NOMO-1 treated with dmso at 0.1 percent for 144 hours (cell line): ENCODE data around the gene FBN3.
"Not testable (repeated sequence)": the region's sequence is repeated elsewhere in the genome, so short reads cannot be mapped to it uniquely, and the experiment has no call there.

ENCODE experiments used
- DNase-seq: peaks from one replicate; lab custom pipeline; 2025; ENCODE audit not compliant: unreplicated experiment; lab: John Stamatoyannopoulos, UW

Gene FBN3

GRCh38 chr19:8064911-8065874 lies 84.2 kb downstream of the FBN3 start:
- no peak for DNase-seq

DNA sequence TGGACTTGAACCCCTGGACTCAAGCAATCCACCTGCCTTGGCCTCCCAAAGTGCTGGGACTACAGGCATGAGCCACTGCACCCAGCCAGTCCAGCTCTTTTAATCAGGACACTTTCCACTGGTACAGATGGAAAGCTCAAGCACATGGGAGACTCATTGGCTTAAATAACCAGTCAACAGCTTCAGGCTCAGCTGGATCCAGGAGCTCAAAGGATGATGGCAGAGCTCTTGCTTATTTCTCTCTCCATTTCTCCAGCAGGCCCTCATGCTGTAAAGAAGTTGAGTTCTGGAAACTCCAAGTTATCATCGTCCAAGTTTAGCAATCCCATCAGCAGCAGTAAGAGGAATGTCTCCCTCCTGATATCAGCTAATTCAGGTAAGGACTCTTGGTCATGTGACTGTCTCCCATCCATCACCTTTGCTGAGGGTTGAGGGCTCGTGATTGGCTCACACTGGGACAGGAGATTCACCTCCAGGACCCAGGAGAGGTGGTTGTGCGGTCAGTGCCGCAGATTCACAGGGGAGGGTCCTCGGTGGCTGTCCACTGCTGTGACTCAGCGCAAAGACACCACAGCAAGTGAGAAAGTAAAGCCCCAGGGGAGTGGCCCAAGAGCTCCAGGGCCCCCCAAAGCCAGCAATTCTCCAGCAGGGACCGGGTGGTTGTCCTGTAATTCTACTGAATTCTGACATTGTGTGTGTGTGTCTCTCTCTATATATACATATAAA lies 91.7 kb downstream of the FBN3 start:
- no peak for DNase-seq

- DNase-seq: no peak
Measured at GRCh38 chr19:8056533-8056932, 92.9 kb downstream of the FBN3 start.

DNA sequence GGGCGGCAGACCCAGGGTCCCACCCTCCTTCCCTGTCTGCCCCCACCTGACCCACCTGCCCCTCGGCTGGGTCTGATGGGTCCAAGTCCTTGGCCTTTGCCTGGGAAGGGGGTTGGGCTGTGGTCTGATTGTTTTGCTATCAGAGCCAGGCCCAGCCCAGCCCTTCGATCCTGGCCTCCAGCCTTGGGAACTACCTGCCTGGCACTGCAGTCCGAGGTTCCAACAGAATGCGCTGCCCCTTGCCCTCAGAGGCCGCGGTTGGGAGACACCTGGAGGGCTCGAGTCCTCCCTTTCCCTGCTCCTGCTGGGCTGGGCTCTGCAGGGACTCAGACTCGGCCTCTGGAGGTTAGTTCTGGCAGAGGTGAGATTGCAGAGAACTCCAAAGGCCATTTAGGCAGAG lies 95.2 kb downstream of the FBN3 start:
- DNase-seq: no peak

DNA sequence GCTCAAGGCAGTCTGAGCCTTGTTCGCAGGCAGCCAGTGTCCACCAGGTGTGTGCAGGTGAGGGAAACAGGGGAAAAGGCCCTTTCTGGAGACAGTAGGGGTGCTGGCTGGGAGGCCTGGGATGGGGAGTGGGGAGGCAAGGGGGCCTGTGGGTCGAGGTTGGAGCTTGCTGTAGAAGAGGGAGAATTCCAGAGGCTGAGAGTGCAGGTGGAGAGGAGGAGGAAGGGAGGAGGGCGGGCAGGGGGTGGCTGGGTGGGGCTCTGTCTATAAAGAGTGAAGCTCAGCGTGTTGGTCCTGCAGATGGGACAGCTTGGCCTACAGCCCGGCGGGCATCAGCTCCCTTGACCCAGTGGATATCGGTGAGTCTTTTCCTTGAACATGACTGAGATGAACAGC lies 96.9 kb downstream of the FBN3 start, which contains the start of gene CCL25:
CCL25 (plus strand) TSS at position 297 of the 396 bp plus-strand sequence. CDS start 290 bp downstream, outside the sequence.
- no peak for DNase-seq

DNA sequence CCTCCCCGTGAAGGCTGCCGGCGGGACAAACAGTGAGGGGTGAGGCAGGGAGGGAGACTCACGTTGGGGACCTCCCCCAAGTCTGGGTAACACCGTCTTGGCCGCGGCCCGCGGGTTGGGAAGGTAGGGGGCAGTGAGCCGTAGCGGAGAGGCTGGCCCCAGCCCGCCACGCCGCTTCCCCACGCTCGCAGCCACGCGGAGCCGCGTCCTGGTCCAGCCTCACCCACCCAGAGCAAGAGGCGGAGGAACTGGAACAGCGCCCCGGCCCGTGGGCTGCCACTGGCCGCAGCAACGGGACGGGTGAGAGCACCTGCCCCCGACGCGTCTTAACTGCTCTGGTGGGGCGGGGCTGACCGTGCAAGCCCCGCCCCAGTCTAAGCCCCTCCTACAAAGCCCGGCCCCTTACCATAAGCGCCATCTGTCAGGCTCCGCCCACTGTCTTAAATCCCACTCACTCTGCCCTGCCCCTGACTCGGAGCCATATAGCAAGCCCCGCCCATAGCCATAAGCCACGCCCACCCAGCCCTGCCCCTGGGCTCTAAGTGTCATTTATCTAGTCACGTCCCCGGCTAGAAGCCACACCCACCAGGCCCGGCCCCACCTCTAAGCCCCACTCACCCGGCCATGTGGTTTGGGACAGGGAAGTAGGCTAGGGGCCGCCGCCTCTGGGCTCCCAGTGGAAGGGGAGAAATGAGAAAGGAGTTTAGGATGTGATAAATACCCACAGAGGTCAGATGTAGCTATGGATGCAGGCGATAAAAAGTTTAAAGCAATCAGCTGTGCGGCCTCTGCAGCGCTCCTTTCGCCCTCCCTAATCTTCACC lies 98.9 kb downstream of the FBN3 start:
- peak; percentile 98 for DNase-seq

DNA sequence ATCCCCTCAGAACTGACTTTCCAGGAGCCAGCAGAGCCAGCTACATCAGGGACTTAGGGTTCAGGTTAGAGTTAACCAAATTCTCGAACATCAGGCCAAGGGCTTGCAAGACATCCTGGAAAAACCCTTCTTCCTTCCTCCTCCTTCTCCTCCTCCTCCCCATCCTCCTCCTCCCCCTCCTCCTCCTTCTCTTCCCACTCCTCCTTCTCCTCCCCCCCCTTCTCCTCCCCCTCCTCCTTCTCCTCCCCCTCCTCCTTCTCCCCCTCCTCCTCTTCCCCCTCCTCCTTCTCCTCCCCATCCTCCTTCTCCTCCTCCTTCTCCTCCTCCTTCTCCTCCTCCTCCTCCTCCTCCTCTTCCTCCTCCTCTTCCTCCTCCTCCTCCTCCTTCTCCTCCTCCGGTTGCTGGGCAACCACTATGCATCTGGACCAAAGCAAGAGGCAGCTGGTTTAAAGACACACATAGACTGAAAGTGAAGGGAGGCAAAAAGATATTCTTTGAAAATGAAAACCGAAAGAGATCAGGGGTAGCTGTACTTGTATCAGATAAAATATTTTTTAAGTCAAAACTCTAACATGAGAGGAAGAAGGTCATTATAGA lies 102.7 kb downstream of the FBN3 start:
- DNase-seq: no peak

DNA sequence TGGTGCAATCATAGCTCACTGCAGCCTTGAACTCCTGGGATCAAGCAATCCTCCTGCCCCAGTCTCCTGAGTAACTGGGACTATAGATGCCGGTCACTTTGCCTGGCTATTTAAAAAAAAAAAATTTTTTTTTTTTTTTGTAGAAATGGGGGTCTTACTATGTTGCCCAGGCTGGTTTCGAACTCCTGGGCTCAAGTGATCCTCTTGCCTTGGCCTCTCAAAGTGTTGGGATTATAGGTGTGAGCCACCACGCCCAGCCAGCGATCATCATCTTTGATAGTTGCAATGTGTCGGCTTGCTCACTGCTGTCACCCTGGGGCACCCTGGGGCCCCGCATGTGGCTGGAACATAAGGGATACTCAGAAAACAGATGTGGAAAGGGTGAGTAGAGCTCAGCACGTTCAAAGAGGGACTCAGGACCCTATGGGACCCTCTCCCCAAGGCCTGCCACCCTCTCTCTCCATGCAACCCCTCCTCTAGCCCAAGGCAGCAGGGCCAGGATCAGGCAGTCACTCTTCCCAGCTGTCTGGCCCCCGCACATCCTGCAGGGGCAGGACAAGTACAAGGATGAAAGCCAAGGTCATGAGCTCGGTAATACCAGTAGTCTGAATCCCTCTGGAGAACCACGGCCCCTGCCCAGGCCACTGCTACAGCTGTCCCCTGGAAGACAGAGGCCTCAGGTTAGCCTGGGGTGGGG lies 103.4 kb downstream of the FBN3 start:
- no peak for DNase-seq

GRCh38 chr19:8044018-8044417 lies 105.4 kb downstream of the FBN3 start:
- DNase-seq: no peak

DNA sequence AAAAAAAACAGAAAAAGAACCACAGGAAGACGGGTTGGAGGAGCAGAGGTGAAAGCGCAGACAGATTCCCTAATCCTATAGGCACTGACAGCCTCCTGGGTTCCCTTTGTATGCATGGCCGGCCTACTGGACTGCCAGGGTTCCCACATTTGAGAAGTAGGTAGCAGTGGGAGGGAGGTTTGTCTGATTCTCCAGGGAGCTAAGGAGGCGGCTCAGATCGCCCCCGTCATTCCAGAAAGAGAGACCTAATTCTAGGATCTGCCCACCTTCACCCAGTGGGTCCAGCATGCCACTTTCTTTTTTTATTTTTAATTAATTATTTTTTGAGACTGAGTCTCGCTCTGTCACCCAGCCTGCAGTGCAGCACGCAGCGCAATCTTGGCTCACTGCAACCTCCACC lies 106.5 kb downstream of the FBN3 start:
- DNase-seq: no peak

GRCh38 chr19:8041531-8041931 lies 107.9 kb downstream of the FBN3 start:
- peak; percentile 24 for DNase-seq

DNA sequence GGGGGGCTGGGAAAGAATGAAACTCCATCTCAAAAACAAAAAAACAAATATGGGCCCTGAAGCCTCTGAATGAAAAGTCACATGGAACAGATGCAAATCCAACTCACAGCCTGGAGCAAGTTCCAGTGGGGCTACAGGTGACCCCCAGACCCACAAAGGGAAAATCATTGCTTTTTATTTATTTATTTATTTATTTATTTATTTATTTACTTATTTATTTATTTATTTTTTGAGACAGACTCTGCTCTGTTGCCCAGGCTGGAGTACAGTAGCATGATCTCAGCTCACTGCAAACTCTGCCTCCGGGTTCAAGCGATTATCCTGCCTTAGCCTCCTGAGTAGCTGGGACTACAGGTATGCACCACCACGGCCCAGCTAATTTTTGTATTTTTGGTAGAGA lies 110.2 kb downstream of the FBN3 start:
- no peak for DNase-seq

- DNase-seq: no peak
Measured at GRCh38 chr19:8038815-8039214, 110.6 kb downstream of the FBN3 start.

- no peak for DNase-seq
Measured at GRCh38 chr19:8036434-8037099, 112.8 kb downstream of the FBN3 start.

- DNase-seq: no peak
Measured at GRCh38 chr19:8034178-8034525, 115.2 kb downstream of the FBN3 start.

- not testable (repeated sequence) for DNase-seq
Measured at GRCh38 chr19:8033287-8034177, 115.9 kb downstream of the FBN3 start.

DNA sequence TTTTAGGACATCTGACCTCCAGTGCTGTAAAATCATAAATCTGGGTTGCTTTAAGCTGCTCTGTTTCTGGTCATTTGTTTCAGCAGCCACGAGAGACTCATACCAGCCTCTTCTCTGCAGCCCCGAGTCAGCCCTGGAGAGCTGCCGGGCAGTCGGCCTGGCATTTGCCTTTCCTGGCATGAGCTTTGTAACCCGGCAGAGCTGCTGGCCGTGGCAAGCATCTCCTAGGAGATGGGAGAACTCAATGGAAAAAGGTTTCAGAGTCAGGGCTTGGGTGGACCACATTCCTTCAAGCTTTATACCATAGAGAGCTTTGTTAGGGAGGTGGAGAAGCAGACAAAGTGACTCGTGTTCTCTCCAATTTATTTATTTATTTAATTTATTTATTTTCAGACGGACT lies 118.4 kb downstream of the FBN3 start:
- DNase-seq: no peak

GRCh38 chr19:8028951-8029491 lies 120.4 kb downstream of the FBN3 start:
- no peak for DNase-seq
